Forelimb muscle (tissue), 1 donor: ENCODE data around the gene CDRT4. TPM values are rescaled to one million over a fixed set of nuclear protein-coding genes. Genes with fewer than 3 reads are reported as not detected.
A peak's percentile ranks its signal among the peaks of the same experiment; 100 is the strongest.
"Not testable (repeated sequence)": the region's sequence is repeated elsewhere in the genome, so short reads cannot be mapped to it uniquely, and the experiment has no call there.

Source experiments
- DNase-seq: peaks from one replicate; pipeline ENCODE4 v3.0.0-alpha.2; 2013; ENCODE audit warnings: low read depth
- polyA plus RNA-seq: library from polyadenylated mRNA; unstranded; fragments of 120-200 nt; gene quantifications from one replicate; pipeline ENCODE4 v1.2.1, GENCODE V29; 2013; ENCODE audit not compliant: insufficient read length

CDRT4 gene
- 4.1 TPM for polyA plus RNA-seq

DNA sequence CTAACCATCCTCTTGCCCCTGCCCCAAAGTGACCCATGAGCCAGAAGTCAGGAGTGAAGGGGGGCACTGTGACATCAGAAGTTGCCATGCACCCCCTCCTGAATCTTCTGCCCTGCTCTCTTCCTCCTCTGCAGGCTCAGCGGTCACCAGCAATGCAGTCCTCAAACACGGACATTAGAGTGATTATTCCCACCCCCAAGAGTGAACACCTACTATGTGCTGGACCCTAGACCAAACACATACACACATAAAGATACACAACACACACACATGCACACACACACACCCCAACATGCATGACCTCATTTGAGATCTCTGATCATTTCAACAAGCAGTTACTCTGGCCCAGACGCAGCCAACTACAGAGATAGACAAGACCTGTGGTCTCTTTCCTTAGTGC, at the start of gene CDRT4:
Gene CDRT4, minus strand, starts transcription at position 30 of the 400 bp plus-strand sequence. CDS start 27,383 bp downstream, outside the sequence.
- DNase-seq: no peak

DNA sequence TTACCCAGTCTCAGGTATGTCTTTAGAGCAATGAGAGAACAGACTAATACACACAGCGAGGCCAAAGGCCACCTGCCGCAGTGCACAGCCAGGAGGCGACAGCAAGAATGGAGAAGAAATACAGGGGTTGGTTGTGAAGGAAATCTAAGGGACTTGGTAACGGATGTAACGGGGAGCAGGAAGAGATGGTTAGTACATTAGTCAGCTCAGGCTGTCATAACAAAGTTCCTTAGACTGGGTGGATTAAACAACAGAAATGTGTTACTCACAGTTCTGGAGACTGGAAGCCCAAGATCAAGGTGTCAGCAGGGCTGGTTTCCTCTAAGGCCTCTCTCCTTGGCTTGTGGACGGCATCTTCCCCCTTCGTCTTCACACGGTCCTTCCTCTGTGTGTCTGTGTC, 48.7 kb upstream of the CDRT4 start:
- no peak for DNase-seq

DNA sequence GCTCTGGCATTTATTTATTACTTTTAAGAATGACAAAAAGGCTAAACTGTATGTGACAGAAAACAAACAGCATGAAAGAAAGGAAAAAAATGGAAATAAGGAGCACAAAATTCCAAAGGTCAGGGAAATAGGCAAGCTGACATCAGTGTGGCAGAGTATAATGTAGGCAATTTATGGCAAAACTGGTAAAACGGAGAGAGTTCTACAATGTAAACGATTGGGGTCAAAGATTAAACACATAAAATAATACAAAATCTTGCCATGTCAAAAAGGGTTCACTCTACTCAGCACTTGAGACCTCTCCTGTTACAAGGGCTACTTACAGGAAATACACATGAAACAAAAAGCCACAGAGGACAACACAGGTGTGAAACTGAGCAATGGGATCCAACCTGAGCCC, 47.0 kb upstream of the CDRT4 start:
- DNase-seq: no peak

GRCh38 chr17:15513856-15514459, 46.5 kb upstream of the CDRT4 start:
- DNase-seq: no peak

- DNase-seq: no peak
Measured at GRCh38 chr17:15513058-15513791, 45.8 kb upstream of the CDRT4 start.

GRCh38 chr17:15512071-15512709, 44.8 kb upstream of the CDRT4 start:
- DNase-seq: no peak

DNA sequence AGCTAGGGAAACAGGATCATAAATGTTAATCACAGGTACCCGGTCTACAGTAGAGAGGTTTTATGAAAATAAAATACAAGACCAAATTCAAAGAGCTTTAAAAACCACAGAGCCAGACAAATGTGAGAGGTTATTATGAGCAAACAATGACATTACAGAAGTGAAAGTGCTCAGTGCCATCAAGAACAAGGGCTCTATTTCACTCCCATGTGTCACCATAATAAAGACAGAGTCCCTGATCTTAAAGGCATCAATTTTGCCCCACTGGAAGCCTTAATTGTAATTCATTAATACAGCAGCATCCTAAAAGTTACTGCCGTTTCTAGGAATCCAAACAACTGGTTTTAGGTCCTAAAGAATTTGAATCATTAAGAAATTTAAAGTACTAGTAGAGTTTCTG, 43.7 kb upstream of the CDRT4 start:
- DNase-seq: no peak

DNA sequence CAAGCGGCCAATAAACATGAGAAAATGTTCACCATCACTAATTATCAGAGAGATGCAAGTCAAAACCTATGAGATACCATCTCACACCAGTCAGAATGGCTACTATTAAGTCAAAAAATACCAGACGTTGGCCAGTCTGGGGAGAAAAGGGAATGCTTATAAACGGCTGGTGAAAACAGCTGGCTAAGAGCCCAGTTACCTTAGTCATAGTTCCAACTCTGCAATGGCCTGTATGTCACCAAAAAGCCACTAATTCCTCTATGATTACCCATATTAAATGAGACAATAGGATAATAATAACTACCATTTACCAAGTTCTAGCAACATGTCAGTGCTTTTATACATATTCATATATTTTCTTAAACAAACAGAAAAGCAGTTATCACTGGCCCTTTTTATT, 42.9 kb upstream of the CDRT4 start:
- no peak for DNase-seq

- no peak for DNase-seq
Measured at GRCh38 chr17:15509095-15509494, 41.7 kb upstream of the CDRT4 start.

GRCh38 chr17:15508466-15508865, 41.0 kb upstream of the CDRT4 start:
- DNase-seq: no peak

GRCh38 chr17:15507896-15508295, 40.5 kb upstream of the CDRT4 start:
- no peak for DNase-seq

GRCh38 chr17:15507001-15507400, 39.6 kb upstream of the CDRT4 start:
- DNase-seq: no peak

DNA sequence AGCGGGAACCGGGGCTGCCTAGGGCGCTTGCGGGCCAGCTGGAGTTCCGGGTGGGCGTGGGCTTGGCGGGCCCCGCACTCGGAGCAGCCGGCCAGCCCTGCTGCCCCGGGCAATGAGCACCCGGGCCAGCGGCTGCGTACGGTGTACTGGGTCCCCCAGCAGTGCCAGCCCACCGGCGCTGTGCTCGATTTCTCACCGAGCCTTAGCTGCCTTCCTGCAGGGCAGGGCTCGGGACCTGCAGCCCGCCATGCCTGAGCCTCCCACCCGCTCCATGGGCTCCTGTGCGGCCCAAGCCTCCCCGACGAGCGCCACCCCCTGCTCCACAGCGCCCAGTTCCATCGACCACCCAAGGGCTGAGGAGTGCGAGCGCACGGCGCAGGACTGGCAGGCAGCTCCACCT, 38.3 kb upstream of the CDRT4 start:
- DNase-seq: not testable (repeated sequence)

DNA sequence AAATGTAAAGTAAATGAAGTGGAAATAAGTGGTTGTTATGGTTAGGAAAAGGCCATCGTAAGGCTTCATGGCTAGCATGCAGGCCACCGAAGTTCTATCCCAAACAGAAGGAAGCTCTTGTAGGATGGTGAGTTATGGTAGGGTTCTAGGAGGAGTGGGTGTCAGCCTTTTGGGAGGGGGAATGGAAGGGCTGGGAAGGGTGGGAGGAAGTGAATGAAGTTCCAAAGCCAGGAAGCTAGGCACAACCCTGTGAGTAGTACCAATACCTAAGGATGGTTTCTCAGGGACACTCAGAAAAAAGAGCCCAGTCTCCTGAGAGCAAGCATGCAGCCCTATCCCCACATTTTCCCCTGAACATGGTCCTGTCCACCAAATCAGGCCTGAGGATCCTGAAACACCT, 36.3 kb upstream of the CDRT4 start:
- DNase-seq: no peak

DNA sequence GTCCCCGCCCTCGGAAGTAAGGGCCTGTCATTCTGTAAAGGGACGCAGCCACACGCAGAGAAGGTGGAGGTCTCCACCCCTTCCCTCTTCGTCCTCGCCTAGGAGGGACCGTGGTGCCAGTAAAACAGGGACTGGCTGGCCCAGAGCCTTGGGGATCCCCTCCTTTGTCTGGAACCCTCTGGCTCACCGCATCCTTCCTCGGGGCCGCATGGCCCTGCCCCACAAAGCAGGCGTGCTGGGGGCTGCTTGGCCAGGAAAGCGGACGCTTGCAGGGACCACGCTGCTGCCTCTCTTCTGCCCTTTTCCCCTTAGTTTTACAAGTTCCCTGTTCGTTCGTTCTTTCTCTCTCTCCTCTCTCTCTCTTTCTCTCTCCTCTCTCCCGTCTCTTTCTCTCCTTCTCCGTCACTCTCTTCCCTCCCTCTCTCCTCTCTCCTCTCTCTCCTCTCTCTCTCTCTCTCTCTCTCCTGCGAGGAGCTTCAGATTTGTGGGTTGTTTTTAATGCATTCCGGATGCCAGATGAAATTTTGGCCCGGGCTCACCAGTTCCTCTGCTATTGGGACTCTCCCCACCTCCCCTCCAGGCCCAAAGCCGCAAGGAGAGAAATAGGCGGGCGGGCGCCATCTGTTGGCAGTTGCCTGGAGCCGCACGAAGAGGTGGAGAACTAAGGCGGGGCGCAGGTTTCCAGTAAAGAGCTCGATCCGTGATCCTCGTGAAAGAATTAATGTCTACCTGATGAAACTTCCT, 35.1 kb upstream of the CDRT4 start:
- peak; percentile 86 for DNase-seq

DNA sequence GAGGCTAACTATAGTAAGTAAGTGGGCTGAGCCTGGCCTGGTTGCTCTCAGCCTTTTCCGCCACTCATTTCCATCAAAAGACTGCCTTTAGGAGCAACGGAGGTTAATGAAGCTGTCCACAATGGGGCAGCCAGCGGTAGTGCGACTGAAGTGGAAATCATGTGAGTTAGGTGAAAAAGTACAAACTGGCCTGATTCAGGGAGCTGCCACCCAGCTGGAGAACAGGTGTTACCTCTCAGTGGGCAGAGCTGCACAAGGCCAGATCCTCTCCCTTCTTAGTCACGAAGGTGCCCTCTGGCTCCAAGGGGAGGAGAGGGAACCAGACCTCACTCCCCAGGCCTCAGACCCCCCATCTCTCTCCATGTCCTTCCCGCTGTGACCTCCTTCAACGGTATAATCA, 34.4 kb upstream of the CDRT4 start:
- no peak for DNase-seq

DNA sequence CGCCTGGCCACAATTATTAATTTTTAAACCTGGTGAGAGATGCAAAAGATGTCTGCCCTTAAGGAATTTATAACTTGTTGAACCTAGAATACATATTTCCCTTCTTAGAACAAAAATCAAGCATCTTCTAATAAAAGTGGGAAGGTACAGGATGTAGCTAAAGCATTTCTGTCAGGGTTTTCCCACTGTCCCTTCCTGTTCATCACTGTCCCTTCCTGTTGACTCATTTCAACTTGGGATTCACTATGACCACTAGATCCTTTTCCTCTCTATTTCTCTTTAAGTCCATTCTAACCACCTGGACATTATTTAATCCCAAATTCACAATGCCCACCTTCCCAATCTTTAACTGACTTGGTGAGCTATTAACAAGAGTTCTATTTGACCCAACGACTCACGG, 33.9 kb upstream of the CDRT4 start:
- DNase-seq: no peak

DNA sequence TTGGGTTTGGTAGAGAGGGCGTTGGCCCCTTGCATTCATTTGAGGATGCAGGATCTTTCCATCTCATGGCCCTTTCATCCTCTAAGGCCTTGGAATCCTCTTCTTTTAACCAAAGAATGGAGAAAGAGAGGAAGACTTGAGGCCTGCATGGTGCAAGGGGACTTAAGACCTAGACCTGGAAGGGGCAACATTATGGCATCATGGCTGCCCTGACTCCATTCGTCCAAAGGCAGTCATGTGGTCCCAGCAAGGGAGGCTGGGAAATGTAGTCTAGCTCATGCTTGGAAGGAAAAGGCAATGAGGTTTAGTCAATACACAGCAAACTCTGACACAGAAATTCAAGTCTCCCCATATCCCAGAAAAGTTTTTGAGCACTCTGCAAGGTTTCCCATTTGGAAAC, 30.7 kb upstream of the CDRT4 start:
- DNase-seq: no peak

DNA sequence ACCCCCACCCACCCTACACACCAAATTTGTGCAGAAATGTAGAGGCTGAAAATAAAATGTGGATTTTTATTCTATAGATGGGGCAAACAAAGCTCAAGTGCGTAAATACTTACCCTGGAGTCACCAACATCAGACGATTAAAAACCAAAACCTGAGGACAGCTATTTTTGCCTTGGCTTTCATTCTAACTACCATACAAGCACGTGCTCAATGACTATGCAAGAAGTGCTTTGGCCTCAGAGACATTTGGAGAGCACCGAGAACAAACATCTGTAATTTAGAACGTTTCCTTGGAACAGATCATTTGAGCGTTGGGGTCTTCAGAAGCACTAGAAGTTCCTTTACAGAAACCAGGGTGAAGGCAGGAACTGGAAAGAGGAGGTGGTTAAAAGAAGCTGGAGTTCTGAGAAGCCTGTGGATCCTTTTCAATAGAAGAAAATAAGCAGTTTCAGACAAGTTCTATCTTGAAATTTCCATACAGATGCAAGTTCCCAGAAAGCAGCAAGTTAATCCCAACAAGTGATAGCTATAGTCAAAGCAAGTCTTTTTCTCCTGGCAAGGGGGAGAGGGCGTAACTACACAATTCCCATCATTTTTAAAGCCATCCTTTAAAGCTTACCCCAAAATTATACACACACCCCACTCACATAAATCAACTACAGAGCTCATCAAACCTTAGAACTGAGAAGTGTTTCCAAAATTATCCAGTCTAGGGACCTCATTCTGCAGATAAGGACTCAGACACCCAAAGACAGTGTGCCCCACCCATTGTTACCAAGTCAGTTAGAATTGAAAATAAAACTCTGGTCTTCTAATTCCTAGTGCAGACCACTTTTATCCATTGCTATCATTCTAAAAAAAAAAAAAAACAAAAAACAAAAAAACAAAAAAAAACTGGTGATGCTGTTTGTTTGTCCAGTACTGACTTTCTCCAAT, 29.6 kb upstream of the CDRT4 start:
- no peak for DNase-seq

GRCh38 chr17:15494821-15495220, 27.4 kb upstream of the CDRT4 start:
- no peak for DNase-seq

GRCh38 chr17:15493693-15494035, 26.2 kb upstream of the CDRT4 start:
- no peak for DNase-seq
